Measurements from ENCODE around the gene ZC3H8.

- TF ChIP-seq CEBPB (IDR thresholded peaks at IDR 0.05) (no peak), EP300 (IDR thresholded peaks at IDR 0.05) (no peak), MAX (IDR thresholded peaks at IDR 0.05) (no peak), POLR2A (IDR thresholded peaks at IDR 0.05; ENCODE audit: low read length) (no peak), CHD4 (IDR thresholded peaks at IDR 0.05; ENCODE audit: borderline replicate concordance) (no peak)
Observed at GRCh38 chr2:112230371-112230770, 24.5 kb downstream of the ZC3H8 start.

Data from A549 (cell line).